Neural cell (in vitro differentiated cells): ENCODE data around the gene CEP85L. TPM values are rescaled to one million over a fixed set of nuclear protein-coding genes. Genes with fewer than 3 reads are reported as not detected.

Source experiments
- H2AFZ ChIP-seq: fragments of 200-600, 300-800 bp; sonication (generic), shearing (Covaris generic); 2 replicates; pipeline ENCODE4 v1.6.0; 2014; ENCODE audit warnings: low read depth, mild to moderate bottlenecking, antibody characterized with exemption, low read length, moderate library complexity
- H3F3A ChIP-seq: fragments of 200-600 bp; shearing (Covaris generic); 2 replicates; pipeline ENCODE4 v1.6.1; 2016; ENCODE audit warnings: mild to moderate bottlenecking, moderate library complexity, mixed read lengths, antibody characterized with exemption, low read length; ENCODE audit not compliant: insufficient read depth, poor library complexity, severe bottlenecking
- H3K27ac ChIP-seq: fragments of 200-600, 300-800 bp; sonication (generic), shearing (Covaris generic); 2 replicates; pipeline ENCODE4 v1.5.1; 2014; ENCODE audit warnings: mild to moderate bottlenecking, low read length, moderate library complexity
- H3K27me3 ChIP-seq: fragments of 300-800, 200-600 bp; sonication (generic), shearing (Covaris generic); 2 replicates; pipeline ENCODE4 v1.6.0; 2014; ENCODE audit warnings: mild to moderate bottlenecking, low read depth, low read length, moderate library complexity; ENCODE audit not compliant: insufficient read depth
- H3K36me3 ChIP-seq: fragments of 300-800, 200-600 bp; sonication (generic), shearing (Covaris generic); 2 replicates; pipeline ENCODE4 v1.5.1; 2014; ENCODE audit warnings: mild to moderate bottlenecking, antibody characterized with exemption, low read length, moderate library complexity; ENCODE audit not compliant: insufficient read depth
- H3K4me2 ChIP-seq: fragments of 300-800, 200-600 bp; sonication (generic), shearing (Covaris generic); 2 replicates; pipeline ENCODE4 v1.6.0; 2014; ENCODE audit warnings: mild to moderate bottlenecking, low read length
- H3K4me3 ChIP-seq: fragments of 300-800, 200-600 bp; sonication (generic), shearing (Covaris generic); 2 replicates; pipeline ENCODE4 v1.5.1; 2014; ENCODE audit warnings: mild to moderate bottlenecking, low read length, moderate library complexity
- H3K79me2 ChIP-seq: fragments of 200-600 bp; shearing (Covaris generic); replicated peaks from 2 replicates; pipeline ENCODE4 v1.6.0; 2014; ENCODE audit warnings: mild to moderate bottlenecking, low read length, moderate library complexity; ENCODE audit not compliant: insufficient read depth
- H3K9ac ChIP-seq: fragments of 300-800, 200-600 bp; sonication (generic), shearing (Covaris generic); 2 replicates; pipeline ENCODE4 v1.6.1; 2016; ENCODE audit warnings: mild to moderate bottlenecking, low read length, mixed read lengths
- H3K9me2 ChIP-seq: fragments of 200-600 bp; shearing (Covaris generic); 2 replicates; pipeline ENCODE4 v1.6.1; 2016; ENCODE audit warnings: mild to moderate bottlenecking, low read length, mixed read lengths; ENCODE audit not compliant: insufficient read depth
- H3K9me3 ChIP-seq: fragments of 200-600, 300-800 bp; sonication (generic), shearing (Covaris generic); 2 replicates; pipeline ENCODE4 v1.6.1; 2016; ENCODE audit warnings: mild to moderate bottlenecking, mixed run types, low read length, moderate library complexity, mixed read lengths
- H4K20me1 ChIP-seq: fragments of 200-600 bp; shearing (Covaris generic); 2 replicates; pipeline ENCODE4 v1.6.1; 2016; ENCODE audit warnings: mild to moderate bottlenecking, mixed run types; ENCODE audit not compliant: insufficient read depth
- CTCF ChIP-seq: fragments of 450-650 bp; IDR thresholded peaks from 2 replicates; pipeline ENCODE4 v1.5.1; 2014; ENCODE audit warnings: antibody characterized with exemption, mild to moderate bottlenecking, moderate library complexity; ENCODE audit not compliant: poor library complexity, severe bottlenecking
- EP300 ChIP-seq: fragments of 450-650 bp; conservative IDR thresholded peaks from 2 replicates; pipeline ENCODE4 v1.6.1; 2014; ENCODE audit warnings: antibody characterized with exemption, mild to moderate bottlenecking, moderate library complexity; ENCODE audit not compliant: poor library complexity, severe bottlenecking
- EZH2 ChIP-seq: fragments of 200-600, 300-800 bp; shearing (Covaris generic), sonication (generic); IDR thresholded peaks from 2 replicates; pipeline ENCODE4 v1.6.1; 2014; ENCODE audit warnings: antibody characterized with exemption, low read length, borderline replicate concordance, mild to moderate bottlenecking; ENCODE audit not compliant: insufficient read depth, poor library complexity, severe bottlenecking
- POLR2AphosphoS5 ChIP-seq: IDR thresholded peaks from 2 replicates; pipeline ENCODE4 v1.6.1; 2012
- RAD21 ChIP-seq: fragments of 450-650 bp; conservative IDR thresholded peaks from 2 replicates; pipeline ENCODE4 v1.6.1; 2014; ENCODE audit warnings: antibody characterized with exemption, mild to moderate bottlenecking, moderate library complexity
- REST ChIP-seq: IDR thresholded peaks from 2 replicates; pipeline ENCODE4 v1.6.1; 2012; ENCODE audit warnings: borderline replicate concordance
- SMC3 ChIP-seq: fragments of 450-650 bp; conservative IDR thresholded peaks from 2 replicates; pipeline ENCODE4 v1.6.1; 2014; ENCODE audit warnings: antibody characterized with exemption, mild to moderate bottlenecking, moderate library complexity; ENCODE audit not compliant: poor library complexity
- TAF1 ChIP-seq: IDR thresholded peaks from 2 replicates; pipeline ENCODE4 v1.6.1; 2012; ENCODE audit warnings: low read depth
- polyA plus RNA-seq: library from polyadenylated mRNA; depleted of rRNA; stranded (reverse); fragments of >200 nt; gene quantifications from 2 replicates; pipeline ENCODE4 v1.2.3, GENCODE V29; 2014

Gene CEP85L
- polyA plus RNA-seq, 1 donor from 2014 or later, result 17.0 TPM

- Histone ChIP-seq H2AFZ (no peak overlapping the region), H3K79me2 (no peaks in the 10 kb centered on the region), H3K9ac (no peak overlapping the region), H4K20me1 (no peaks in the 10 kb centered on the region), H3K27me3 (no peaks in the 10 kb centered on the region), H3K4me3 (no peak overlapping the region), H3K4me2 (no peak overlapping the region), H3K9me3 (no peaks in the 10 kb centered on the region), H3K9me2 (no peaks in the 10 kb centered on the region), H3K27ac (no peak overlapping the region), H3F3A (no peaks in the 10 kb centered on the region), H3K36me3 (no peaks in the 10 kb centered on the region)
- TF ChIP-seq CTCF (no peak), TAF1 (no peak), REST (no peak)
Observed at GRCh38 chr6:118594877-118595276, 56.5 kb downstream of the CEP85L start.

GRCh38 chr6:118591897-118592296 is 59.5 kb downstream of the CEP85L start:
- Histone ChIP-seq H3K27me3 (no peaks in the 10 kb centered on the region), H3K9me2 (no peaks in the 10 kb centered on the region), H3K4me3 (no peak overlapping the region), H3K79me2 (no peaks in the 10 kb centered on the region), H3K36me3 (no peaks in the 10 kb centered on the region), H3K9me3 (no peaks in the 10 kb centered on the region), H2AFZ (no peak overlapping the region), H3K27ac (no peak overlapping the region), H3K9ac (no peak overlapping the region), H3F3A (no peaks in the 10 kb centered on the region), H4K20me1 (no peaks in the 10 kb centered on the region), H3K4me2 (no peak overlapping the region)
- no peak for TF ChIP-seq EP300
- no peak for TF ChIP-seq POLR2AphosphoS5
- no peak for TF ChIP-seq SMC3
- TF ChIP-seq EZH2, result no peak
- TF ChIP-seq TAF1, result no peak
- TF ChIP-seq RAD21, result no peak
- TF ChIP-seq REST, result no peak
